K562 (cell line): Measurements from ENCODE around the gene RFX3. TPM values are rescaled to one million over a fixed set of nuclear protein-coding genes. Genes with fewer than 3 reads are reported as not detected.

Experiments used
- ATAC-seq: fragments of 200-7000 bp; cut with Tn5 transposase; 3 replicates; pipeline ENCODE4 v1.9.1; 2020; ENCODE audit warnings: moderate library complexity
- BruUV-seq: library from RNA; stranded (reverse); fragments of 400-500 nt; replicated peaks from 2 replicates; lab custom pipeline; 2021; lab: Mats Ljungman, UMichigan
- CTCF ChIA-PET: fragments of 300-600 bp; formaldehyde crosslinking; extraction: SDS; loops from one replicate; lab custom pipeline; 2021; ENCODE audit warnings: low intra/inter-chr PET ratio; lab: Yijun Ruan, JAX
- POLR2A ChIA-PET: fragments of 300-600, 350-650 bp; sonication (Branson Sonifier 250); formaldehyde crosslinking; extraction: SDS; loops from one replicate; lab custom pipeline; 2021; ENCODE audit warnings: antibody characterized with exemption, inconsistent platforms; lab: Yijun Ruan, JAX
- DNase-seq, 4 experiments: peaks; one replicate each; pipeline versions ENCODE4 v3.0.0 to v3.0.0-alpha.2; 2011 to 2018; ENCODE audit warnings: low spot score in 3 of 4, mixed read lengths in 3 of 4; ENCODE audit errors: extremely low read depth in 1 of 4
- FAIRE-seq: peaks from 2 replicates; lab custom pipeline; 2011; peaks lifted over from hg19 to GRCh38; lab: Jason Lieb, UNC
- H2AFZ ChIP-seq: 2 replicates; pipeline ENCODE4 v1.6.0; 2011; ENCODE audit warnings: low read depth, low read length, control low read depth, inconsistent platforms
- H3K27ac ChIP-seq: fragments of 200-600 bp; 3 replicates; pipeline ENCODE4 v1.8.0; 2011; ENCODE audit warnings: low read depth, mild to moderate bottlenecking, control low read depth, inconsistent platforms, low read length, moderate library complexity, mixed read lengths; ENCODE audit errors: extremely low read depth
- H3K27me3 ChIP-seq, 2 experiments: fragments of 300-600 bp in 1 of 2; 2 replicates in 1 of 2; 3 replicates in 1 of 2; pipeline versions ENCODE4 v1.6.0 to v1.8.0; 2011; ENCODE audit warnings: inconsistent platforms in 2 of 2, low read length in 2 of 2, mild to moderate bottlenecking in 1 of 2, mixed read lengths in 1 of 2, moderate library complexity in 1 of 2; ENCODE audit not compliant: control insufficient read depth in 2 of 2, insufficient read depth in 2 of 2
- H3K36me3 ChIP-seq: fragments of 300-600 bp; 3 replicates; pipeline ENCODE4 v1.8.0; 2011; ENCODE audit warnings: mild to moderate bottlenecking, low read length, inconsistent platforms; ENCODE audit not compliant: control insufficient read depth, insufficient read depth
- H3K4me1 ChIP-seq, 2 experiments: fragments of 200-600 bp in 1 of 2; replicated peaks in 1 of 2; 2 replicates in 1 of 2; 3 replicates in 1 of 2; pipeline versions ENCODE4 v1.5.1 to v1.8.0; 2011; ENCODE audit warnings: inconsistent platforms in 2 of 2, low read length in 2 of 2, mild to moderate bottlenecking in 1 of 2, mixed read lengths in 1 of 2, moderate library complexity in 1 of 2; ENCODE audit not compliant: control insufficient read depth in 2 of 2, insufficient read depth in 2 of 2
- H3K4me2 ChIP-seq: 2 replicates; pipeline ENCODE4 v1.6.1; 2011; ENCODE audit warnings: low read length, control low read depth, inconsistent platforms, mixed read lengths; ENCODE audit not compliant: insufficient read depth
- H3K4me3 ChIP-seq: fragments of 200-600 bp; sonication (generic), shearing (Covaris generic); 2 replicates; pipeline ENCODE4 v1.5.1; 2016; ENCODE audit warnings: control low read depth, inconsistent platforms
- H3K79me2 ChIP-seq: fragments of 200-600 bp; 3 replicates; pipeline ENCODE4 v1.8.0; 2011; ENCODE audit warnings: low read length, inconsistent platforms; ENCODE audit not compliant: control insufficient read depth, insufficient read depth
- H3K9ac ChIP-seq, 2 experiments: 2 replicates each; pipeline versions ENCODE4 v1.6.0 to v1.6.1; 2011; ENCODE audit warnings: low read depth in 2 of 2, low read length in 2 of 2, control low read depth in 1 of 2, inconsistent platforms in 1 of 2, mild to moderate bottlenecking in 1 of 2, mixed read lengths in 1 of 2; ENCODE audit not compliant: insufficient read depth in 1 of 2
- H3K9me1 ChIP-seq: one replicate; pipeline ENCODE4 v1.6.0; 2011; ENCODE audit warnings: inconsistent platforms, mild to moderate bottlenecking, low read length, moderate library complexity; ENCODE audit not compliant: control insufficient read depth, insufficient read depth
- H3K9me3 ChIP-seq: replicated peaks from 2 replicates; pipeline ENCODE4 v1.5.1; 2011; ENCODE audit warnings: low read depth, low read length, inconsistent platforms; ENCODE audit not compliant: control insufficient read depth, insufficient read depth
- H4K20me1 ChIP-seq: replicated peaks from 2 replicates; pipeline ENCODE4 v1.6.1; 2011; ENCODE audit warnings: low read length, inconsistent platforms, mixed read lengths; ENCODE audit not compliant: control insufficient read depth, insufficient read depth
- C11orf30 ChIP-seq: fragments of 450-650 bp; IDR thresholded peaks from 2 replicates; pipeline ENCODE4 v1.6.1; 2016; ENCODE audit warnings: low read depth, mild to moderate bottlenecking
- KLF13 ChIP-seq: fragments of 450-650 bp; IDR thresholded peaks from 2 replicates; pipeline ENCODE4 v1.6.1; 2016; ENCODE audit warnings: missing genetic modification characterization, low read depth, mild to moderate bottlenecking, missing compliant biosample characterization, moderate library complexity, borderline replicate concordance
- LCOR ChIP-seq: sonication (generic); formaldehyde crosslinking; IDR thresholded peaks from 2 replicates; pipeline ENCODE4 v1.8.0; 2022; ENCODE audit warnings: mild to moderate bottlenecking, missing genetic modification reagents
- ZNF316 ChIP-seq: fragments of 450-650 bp; IDR thresholded peaks from 2 replicates; pipeline ENCODE4 v1.6.1; 2016
- ZSCAN32 ChIP-seq: fragments of 450-650 bp; formaldehyde crosslinking; IDR thresholded peaks from 2 replicates; pipeline ENCODE4 v1.4.0; 2020; ENCODE audit warnings: mild to moderate bottlenecking, moderate library complexity
- WGBS: fragments of 100-300 bp; shearing (Covaris generic); methylation state at CpG from one replicate; pipeline ENCODE4 v1.1.6; 2016; ENCODE audit warnings: low coverage, mixed read lengths; ENCODE audit not compliant: insufficient coverage; ENCODE audit errors: missing lambda C conversion rate; 5-methylcytosine and 5-hydroxymethylcytosine counted together
- in situ Hi-C: fragments of 300-500 bp; cut with MboI; formaldehyde crosslinking; loops from 4 replicates; pipeline ENCODE4 v1.15.0; 2018; ENCODE audit warnings: inconsistent platforms, mixed read lengths
- intact Hi-C: fragments of 100-400 bp; cut with micrococcal nuclease; formaldehyde crosslinking; loops from 2 replicates; pipeline ENCODE4 v1.14.2; 2022
- polyA plus RNA-seq, 8 experiments: library from polyadenylated mRNA; depleted of rRNA in 4 of 8; stranded (reverse) in 5 of 8; unstranded in 3 of 8; fragments of >200 nt; fragmentation: Nextera tagmentation in 2 of 8; fragmentation: Illumina TruSeq in 1 of 8; extraction: Ambion mirVana in 2 of 8; extraction: Trizol in 1 of 8; gene quantifications; 2 replicates each; pipeline versions ENCODE4 v1.2.1 to v1.2.3, GENCODE V29; 2011 to 2014; ENCODE audit warnings: inconsistent platforms in 1 of 8, missing spikeins in 1 of 8
- total RNA-seq, 7 experiments: library from RNA; depleted of rRNA in 6 of 7; stranded (reverse); fragments of >200 nt in 6 of 7; fragmentation: Illumina TruSeq in 2 of 7; extraction: Trizol in 2 of 7; gene quantifications; 2 replicates each; pipeline versions ENCODE4 v1.2.1 to v1.2.3, GENCODE V29; 2011 to 2021; ENCODE audit warnings: low replicate concordance in 1 of 7
- TF ChIP-seq, protein P1 (sequence below), 2 experiments: fragments of 450-650 bp; IDR thresholded peaks; 2 replicates each; pipeline ENCODE4 v1.6.1; 2016

The RFX3 gene
- total and polyA plus RNA-seq, 9 of the 15 experiments (the other 6 are each of a cell fraction or from before 2014, with no cell fraction given) = 0.86 to 4.9 (median 2.0) TPM

DNA sequence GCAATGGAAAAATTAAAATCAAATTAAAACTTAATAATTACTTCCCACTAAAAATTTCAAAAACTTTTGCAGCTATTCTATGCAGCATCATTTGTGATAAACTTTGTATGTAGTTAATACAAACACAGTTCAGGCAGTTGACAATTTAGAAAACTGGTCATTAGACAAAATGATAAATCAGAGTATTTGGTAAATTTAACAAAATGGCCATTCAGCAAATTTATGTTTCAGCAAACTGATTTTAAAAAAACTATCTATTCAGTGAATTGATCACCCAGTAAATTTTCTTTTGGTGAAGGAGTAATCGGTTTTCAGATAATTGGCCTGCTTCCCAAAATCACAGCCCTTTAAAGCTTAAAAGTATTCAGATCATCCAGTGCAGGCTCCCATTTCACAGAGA lies 116.3 kb downstream of the RFX3 start:
- in situ Hi-C loops = no loop called here
- no peaks in the 10 kb centered on the region for H3K4me1 ChIP-seq
- H3K36me3 ChIP-seq = no peaks in the 10 kb centered on the region
- ATAC-seq = no peak
- TF ChIP-seq C11orf30 (0 out of 2 replicates have a peak, but pooled peaks have one; percentile 18), ZNF316 (peak; percentile 34; the same call in 1 of the 2 replicates), LCOR (CRISPR knock-in tag) (no peak), ZSCAN32 (no peak), KLF13 (tag) (no peak)
- TF ChIP-seq, protein P1, sequence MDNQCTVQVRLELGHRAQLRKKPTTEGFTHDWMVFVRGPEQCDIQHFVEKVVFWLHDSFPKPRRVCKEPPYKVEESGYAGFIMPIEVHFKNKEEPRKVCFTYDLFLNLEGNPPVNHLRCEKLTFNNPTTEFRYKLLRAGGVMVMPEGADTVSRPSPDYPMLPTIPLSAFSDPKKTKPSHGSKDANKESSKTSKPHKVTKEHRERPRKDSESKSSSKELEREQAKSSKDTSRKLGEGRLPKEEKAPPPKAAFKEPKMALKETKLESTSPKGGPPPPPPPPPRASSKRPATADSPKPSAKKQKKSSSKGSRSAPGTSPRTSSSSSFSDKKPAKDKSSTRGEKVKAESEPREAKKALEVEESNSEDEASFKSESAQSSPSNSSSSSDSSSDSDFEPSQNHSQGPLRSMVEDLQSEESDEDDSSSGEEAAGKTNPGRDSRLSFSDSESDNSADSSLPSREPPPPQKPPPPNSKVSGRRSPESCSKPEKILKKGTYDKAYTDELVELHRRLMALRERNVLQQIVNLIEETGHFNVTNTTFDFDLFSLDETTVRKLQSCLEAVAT (IDR thresholded peaks at IDR 0.05) = no peak
- TF ChIP-seq, all 486 proteins: peak for 2
- no peaks in the 10 kb centered on the region for H4K20me1 ChIP-seq
- H3K27ac ChIP-seq = no peak overlapping the region
- H3K27me3 ChIP-seq = no peaks in the 10 kb centered on the region
- no peak overlapping the region for H2AFZ ChIP-seq
- ChIA-PET CTCF (no interaction called here), POLR2A (no interaction called here)
- DNase-seq (no peak), FAIRE-seq (no peak)
- no peak overlapping the region for H3K4me3 ChIP-seq
- no peaks in the 10 kb centered on the region for H3K9me3 ChIP-seq
- WGBS = 0% methylated on average over 1 of the region's 1 CpG
- no peak overlapping the region for H3K9ac ChIP-seq
- no peaks in the 10 kb centered on the region for H3K9me1 ChIP-seq
- H3K79me2 ChIP-seq = no peaks in the 10 kb centered on the region
- no peak overlapping the region for H3K4me2 ChIP-seq
- intact Hi-C loops = no loop called here
- BruUV-seq = no TSS peak
